Measurements from ENCODE around the gene MYRIP.

Gene MYRIP

DNA sequence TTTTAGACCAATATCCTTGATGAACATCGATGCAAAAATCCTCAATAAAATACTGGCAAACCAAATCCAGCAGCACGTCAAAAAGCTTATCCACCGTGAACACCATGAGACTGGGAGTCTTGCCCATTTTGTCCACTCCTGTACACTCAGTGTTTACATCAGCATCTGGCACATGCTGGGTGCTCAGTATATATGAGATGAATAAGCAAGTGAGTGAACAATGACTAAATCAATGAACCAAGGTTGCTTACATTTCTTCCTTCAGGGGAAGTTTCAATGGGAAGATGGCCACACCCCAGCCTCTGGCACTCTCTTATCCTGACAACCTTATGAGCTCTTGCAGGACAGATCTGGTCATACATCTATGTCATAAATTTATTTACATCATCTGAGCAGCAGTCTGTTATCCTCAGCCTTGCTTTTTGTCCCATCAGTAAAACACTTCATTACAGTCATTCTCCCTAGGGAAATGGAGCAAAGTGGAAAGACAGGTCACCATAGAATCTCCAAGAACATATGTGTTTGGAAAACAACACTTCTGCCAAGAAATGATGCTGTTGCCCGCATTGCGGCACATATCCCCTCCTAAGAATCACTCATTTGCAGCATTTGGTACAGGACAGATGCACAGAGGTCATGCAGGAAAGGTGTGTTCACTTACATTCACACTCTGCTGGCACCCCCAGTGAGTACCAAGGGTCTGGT is 328.3 kb downstream of the MYRIP start:
- DNase-seq = no peak

DNA sequence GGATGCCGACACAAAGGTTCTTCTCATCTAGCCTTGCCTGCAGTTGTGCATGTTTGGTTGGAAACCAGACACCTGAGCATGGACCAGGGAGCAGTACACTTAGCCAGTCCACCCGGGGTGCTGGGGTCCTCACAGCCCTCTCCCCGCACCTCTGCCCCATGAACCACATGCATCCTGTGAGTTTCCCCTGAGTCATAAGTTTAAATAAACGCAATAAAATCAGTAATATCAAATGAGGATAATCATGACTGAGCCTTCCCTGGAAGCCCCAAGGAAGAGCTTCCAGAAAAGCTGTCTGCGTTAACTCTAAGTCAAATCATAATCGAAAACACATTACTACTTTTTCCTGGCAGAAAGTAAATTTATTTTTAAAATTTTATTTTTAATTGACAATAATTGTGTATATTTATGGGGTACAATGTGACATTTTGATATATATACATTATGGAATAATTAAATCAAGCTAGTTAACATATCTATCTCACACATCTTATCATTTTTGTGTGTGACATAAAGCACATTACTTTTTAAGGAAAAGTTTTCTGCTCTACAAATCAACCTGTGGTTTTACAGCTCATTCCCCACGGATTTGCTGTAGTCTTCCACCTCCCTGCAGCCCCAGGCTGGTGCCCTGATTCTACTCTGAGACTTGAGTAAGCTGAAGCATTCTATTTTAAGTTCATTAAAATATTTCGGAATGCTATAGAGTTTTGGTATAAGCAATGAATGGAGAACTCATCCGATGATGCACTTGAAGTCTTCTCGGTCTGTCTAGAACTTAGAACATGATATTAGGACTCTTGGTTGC is 334.1 kb downstream of the MYRIP start:
- no peak for DNase-seq

- no peak for DNase-seq
These were observed 339.4 kb downstream of the MYRIP start for GRCh38 chr3:40148827-40149226.

DNA sequence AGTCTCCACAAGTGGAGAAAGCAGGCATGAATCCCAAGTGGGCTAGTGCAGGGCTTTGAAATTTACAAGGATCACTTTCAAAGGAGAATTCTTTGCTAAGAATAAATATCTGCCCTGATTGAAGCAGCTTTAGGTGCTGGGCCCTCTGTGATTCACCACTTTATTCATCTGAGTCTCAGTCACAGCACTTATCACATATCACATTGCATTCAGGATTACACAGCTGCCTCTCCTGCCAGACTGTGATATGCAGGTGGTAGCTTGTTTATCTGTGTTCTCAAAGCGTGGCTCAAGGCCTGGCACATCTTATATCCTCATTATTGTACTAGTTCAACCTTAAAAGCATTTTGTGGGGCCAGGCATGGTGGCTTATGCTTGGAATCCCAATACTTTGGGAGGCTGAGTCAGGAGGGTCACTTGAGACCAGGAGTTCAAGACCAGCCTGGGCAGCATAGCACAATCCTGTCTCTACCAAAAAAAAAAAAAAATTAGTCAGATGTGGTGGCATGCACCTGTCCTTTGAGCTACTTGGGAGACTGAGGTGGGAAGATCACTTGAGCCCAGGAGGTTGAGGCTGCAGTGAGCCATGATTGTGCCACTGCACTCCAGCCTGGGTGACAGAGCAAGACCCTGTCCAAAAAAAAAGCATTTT is 343.2 kb downstream of the MYRIP start:
- no peak for DNase-seq

GRCh38 chr3:40160933-40161332 is 351.5 kb downstream of the MYRIP start:
- DNase-seq = no peak

- no peak for DNase-seq
These were observed 353.2 kb downstream of the MYRIP start for GRCh38 chr3:40162616-40163015.

GRCh38 chr3:40166997-40167396 is 357.6 kb downstream of the MYRIP start:
- no peak for DNase-seq

GRCh38 chr3:40167958-40168357 is 358.5 kb downstream of the MYRIP start:
- no peak for DNase-seq

DNA sequence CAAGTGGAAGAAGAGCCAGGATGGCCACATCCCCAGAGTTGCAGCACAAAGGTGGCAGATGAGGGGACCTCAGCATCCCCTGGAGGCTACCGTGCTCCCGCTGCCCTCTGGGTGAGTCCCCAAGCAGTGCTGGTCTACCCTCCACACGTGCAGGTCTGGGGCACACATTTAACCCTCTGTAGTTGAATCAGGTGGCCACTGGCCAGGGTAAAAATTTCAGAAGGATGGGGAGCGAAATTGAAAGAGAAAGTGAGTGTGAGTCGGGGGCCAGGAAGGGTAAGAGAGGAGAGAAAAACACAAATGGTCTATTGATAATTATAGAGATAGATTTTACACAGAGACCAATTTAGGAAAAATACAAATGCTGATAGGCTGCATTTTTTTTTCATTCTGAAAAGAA is 360.6 kb downstream of the MYRIP start:
- no peak for DNase-seq

GRCh38 chr3:40170395-40170794 is 361.0 kb downstream of the MYRIP start:
- no peak for DNase-seq

DNA sequence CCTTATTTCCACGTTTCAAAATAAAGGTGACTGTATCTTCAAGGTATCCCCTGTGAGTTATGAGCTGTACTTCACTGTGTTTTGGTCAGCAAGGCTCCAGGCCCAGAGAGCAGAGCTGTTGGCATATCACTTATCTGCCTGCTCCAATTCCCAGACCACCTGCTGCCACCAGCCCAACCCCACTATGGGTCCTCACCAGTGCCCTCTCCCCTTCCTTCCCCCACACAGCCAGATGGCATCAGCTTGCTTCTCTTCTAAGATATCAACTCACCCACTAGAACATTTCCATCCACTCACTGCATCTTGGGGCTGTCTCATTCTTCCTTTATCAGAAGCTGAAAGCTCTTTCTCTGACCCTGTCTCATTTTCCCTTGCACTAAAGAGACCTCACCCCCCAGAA is 363.2 kb downstream of the MYRIP start:
- DNase-seq = no peak

DNA sequence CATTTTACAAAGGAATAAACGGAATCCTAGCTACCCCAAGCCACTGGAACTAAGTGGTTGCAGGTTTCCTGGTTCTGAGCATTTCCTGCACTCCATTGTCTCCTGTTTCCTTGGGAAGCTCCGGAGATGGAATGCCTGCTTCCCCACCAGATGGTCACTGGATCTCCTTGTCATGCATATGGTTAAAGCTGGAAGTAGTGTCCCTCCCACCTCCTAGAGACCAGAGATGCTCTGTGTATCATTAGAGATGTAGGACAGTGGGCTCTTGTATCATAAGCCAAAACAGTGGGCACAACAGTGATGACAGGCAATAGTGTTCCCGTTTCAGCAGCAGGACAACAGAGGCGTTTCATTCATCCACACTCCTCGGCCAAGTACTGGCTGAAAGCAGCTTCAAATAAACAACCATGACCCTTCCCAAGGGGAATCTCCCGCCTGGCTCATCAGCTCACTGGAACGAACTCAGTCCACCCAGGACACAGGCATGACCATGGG is 363.9 kb downstream of the MYRIP start:
- no peak for DNase-seq

- no peak for DNase-seq
These were observed 368.7 kb downstream of the MYRIP start for GRCh38 chr3:40178012-40178594.

- peak in 1 of 2 donors; percentile 3 for DNase-seq
These were observed 369.6 kb downstream of the MYRIP start for GRCh38 chr3:40179016-40179415.

- DNase-seq = no peak
These were observed 371.8 kb downstream of the MYRIP start for GRCh38 chr3:40181182-40181581.

- DNase-seq = no peak
These were observed 375.8 kb downstream of the MYRIP start for GRCh38 chr3:40185029-40185695.

- no peak for DNase-seq
These were observed 377.1 kb downstream of the MYRIP start for GRCh38 chr3:40186508-40186907.

DNA sequence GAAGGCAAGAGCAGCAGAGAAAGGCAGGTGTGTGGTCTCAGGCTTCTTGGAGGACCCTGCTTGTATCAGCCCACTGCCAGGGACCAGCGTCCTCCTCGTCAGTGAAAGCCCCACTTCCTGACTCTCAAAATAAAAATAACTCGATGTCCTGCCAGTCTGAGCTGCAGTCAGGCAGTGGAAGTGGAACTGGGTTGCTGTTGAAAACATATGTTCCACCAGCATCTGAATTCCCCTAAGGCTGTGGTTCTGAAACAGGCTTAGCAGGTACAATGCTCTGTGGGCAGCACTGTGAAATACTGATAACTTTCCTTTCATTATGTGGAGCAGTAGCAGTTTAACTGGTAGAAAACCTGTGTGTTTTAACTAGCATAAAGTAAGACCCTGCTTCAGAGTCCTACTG is 378.5 kb downstream of the MYRIP start:
- no peak for DNase-seq

DNA sequence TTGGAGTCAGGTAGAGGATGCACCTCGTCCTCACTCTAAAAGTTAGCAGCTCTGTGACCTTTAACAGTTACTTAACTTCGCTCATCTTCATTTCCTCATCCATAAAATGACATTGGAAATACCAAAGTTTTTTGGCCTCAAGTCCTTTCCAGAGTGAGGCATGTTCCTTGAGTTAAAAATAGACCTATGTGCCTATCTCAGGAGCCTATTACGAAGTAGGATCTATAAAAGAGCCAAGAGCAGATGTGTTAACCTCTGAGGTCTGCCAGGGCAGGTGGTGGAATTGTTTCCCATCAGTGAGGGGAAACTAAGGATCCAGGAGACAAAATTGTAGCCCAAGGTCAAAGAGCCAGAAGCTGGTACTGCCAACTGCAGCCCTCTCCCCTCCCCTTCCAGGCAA is 379.7 kb downstream of the MYRIP start:
- DNase-seq = no peak

- DNase-seq = no peak
These were observed 380.6 kb downstream of the MYRIP start for GRCh38 chr3:40190056-40190455.

DNA sequence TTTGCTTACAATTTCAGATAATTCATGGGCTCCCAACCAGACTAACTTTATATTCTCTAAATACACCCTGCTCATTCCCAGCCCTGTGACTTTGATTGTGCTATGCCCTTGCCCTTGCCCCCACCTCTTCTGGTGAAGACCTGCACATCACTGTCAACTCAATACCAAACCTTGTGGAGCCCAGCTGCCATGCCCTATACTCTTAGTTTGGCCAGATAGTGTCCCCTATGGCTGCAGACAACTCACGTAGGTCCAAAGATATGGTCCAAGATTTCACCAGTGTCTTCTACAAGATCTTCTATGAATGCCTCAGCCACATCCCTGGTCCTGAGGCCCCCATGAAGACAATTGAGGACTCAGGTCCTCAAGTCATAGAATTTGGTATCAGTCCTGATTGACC is 381.8 kb downstream of the MYRIP start:
- DNase-seq = no peak

DNA sequence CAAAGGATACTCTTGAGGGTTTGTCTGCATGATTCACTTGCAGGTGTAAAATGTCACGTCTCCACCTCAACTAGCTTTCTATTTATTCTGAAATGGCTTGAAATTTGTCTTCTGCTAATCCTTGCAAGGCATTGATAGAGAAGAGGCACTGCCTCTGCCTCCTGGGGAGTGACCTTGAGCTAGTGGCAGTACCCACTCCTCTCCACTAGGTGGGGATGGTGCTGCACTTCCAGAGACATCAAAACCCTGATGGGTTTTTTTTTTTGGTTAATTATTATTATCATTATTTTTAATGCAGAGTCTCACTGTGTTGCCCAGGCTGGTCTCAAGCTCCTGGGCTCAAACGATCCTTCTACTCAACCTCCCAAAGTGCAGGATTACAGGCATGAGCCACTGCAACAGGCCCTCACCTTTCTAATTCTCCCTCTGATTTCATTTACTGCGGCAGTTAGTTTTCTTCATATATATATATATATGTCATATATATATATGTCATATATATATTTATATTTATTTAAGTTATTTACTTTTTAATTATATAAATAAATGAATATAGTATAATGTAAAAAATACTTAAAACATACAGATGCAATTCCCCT is 382.5 kb downstream of the MYRIP start:
- DNase-seq = peak; percentile 16 to 17
